Brain pericyte (primary cell): Measurements from ENCODE around the gene ACYP2.
"Not testable (repeated sequence)": the region's sequence is repeated elsewhere in the genome, so short reads cannot be mapped to it uniquely, and the experiment has no call there.

Source experiments
- DNase-seq: peaks from one replicate; pipeline ENCODE4 v3.0.0-alpha.2; 2012; ENCODE audit warnings: low read depth, low spot score

Gene ACYP2

DNA sequence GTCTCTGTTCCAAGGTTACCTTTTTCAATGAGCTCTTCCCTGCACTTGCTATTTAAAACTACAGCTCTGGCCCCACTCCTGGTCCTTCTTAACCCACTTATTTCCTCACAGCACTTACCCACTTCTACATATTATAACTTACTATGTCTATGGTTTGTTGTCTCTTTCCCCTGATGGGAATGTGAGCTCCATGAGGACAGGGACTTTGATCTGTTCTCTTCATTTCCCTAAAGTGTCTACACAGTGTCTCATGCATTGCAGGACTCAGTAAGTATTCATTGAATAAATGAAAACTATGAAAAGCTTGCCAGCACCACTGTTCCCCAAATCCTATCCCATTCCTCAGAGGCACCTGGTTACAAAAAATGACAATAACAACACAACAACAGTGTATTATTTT lies 18.3 kb upstream of the ACYP2 start:
- DNase-seq, result no peak

DNA sequence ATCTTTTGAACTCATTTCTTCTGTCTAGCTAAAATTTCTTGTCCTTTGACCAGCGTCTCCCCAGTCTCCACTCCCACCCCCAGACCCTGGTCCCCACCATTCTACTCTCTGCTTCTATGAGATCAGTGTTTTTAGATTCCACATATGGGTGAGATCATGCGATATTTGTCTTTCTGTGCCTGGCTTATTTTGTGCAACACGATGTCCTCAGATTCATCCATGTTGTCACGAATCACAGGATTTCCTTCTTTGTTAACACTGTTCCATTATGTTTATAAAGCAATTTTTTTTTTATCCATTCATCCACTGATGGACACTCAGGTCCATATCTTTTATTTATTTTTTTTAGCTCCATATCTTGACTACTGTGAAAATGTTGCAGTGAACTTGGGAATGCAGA lies 16.0 kb upstream of the ACYP2 start:
- DNase-seq, result no peak

DNA sequence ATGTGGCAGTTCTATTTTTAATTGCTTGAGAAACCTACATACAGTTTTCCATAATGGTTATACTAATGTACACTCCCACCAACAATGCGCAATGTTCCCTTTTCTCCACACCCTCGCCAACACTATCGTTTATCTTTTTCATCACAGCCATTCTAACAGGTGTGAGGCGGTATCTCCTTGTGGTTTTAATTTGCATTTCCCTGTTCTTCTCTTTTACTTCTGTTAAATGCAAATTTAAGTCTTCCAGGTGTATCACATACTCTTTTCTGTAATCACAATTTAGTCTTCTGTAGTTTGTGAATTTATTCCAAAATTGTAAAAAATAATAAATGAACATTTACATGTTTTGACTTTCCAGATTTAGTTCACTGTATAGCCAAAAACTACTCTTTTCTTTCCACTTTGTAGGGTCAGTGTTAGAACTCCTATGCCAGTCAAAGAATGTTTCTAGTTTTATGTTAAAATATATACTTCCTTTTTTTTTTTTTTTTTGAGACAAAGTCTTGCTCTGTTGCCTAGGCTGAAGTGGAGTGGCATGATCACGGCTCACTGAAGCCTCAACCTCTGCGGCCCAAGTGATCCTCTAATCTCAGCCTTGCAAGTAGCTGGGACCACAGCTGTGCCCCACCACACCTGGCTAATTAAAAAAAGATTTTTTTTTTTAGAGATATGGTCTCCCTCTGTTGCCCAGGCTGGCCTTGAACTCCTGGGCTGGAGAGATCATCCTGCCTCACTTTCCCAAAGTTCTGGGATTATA lies 15.4 kb upstream of the ACYP2 start:
- no peak for DNase-seq

DNA sequence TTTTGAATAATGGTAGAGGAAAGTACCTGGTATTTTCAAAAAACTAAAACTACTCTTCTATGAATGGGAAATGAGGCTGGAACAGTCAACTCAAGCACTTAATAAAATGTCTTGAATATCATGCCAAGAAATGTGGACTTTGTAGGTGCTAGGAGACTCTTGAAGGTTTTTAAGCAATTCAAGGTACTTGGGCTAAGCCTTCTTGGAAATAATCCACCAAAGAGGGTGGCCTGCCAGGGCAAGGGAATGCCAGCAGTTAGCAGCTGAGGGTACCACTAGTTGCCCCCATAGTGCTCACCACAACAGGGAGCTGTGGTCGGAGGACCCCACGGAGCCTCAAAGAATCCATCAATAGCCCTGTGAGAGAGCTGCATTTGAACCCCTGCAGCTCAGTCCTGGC lies 14.6 kb upstream of the ACYP2 start:
- DNase-seq, result no peak

DNA sequence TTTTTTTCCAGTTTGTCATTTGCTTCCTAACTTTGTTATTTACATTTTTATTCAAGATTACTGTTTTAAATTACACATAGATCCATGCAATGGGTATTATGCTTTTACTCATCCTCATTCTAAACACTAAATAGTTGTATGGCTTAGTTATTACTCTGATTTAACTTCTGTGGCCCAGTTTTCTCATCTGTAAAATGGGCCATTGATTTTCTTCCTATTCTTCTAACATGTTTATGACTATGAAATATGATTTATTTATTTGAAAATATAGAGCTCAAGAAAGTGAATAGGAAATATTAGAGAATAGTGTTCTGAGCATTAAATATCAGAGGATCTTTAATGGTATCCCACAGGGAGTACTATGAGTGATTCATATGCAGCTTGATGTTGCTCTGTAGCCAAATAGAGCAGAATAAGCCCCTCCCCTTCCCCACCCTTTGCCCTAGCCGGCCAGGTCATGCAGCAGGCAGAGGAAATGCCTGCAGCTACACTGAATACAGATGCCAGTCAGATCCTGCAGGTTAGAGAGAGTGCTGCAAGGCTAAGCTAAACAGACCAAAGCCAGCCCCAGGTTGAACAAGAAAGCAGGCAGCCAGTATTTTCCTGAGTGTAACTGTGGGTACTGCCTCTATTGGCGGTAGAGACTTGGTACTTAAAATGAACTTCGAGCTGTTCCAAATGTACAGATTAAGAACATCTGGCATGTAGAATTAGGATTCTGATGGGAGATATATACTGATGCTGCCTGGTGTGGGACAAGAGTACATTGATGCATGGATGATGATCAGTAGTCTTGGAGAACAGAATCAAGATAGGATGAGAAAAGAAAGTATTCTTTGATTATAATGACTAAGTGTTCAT lies 11.7 kb upstream of the ACYP2 start:
- peak; percentile 47 for DNase-seq

DNA sequence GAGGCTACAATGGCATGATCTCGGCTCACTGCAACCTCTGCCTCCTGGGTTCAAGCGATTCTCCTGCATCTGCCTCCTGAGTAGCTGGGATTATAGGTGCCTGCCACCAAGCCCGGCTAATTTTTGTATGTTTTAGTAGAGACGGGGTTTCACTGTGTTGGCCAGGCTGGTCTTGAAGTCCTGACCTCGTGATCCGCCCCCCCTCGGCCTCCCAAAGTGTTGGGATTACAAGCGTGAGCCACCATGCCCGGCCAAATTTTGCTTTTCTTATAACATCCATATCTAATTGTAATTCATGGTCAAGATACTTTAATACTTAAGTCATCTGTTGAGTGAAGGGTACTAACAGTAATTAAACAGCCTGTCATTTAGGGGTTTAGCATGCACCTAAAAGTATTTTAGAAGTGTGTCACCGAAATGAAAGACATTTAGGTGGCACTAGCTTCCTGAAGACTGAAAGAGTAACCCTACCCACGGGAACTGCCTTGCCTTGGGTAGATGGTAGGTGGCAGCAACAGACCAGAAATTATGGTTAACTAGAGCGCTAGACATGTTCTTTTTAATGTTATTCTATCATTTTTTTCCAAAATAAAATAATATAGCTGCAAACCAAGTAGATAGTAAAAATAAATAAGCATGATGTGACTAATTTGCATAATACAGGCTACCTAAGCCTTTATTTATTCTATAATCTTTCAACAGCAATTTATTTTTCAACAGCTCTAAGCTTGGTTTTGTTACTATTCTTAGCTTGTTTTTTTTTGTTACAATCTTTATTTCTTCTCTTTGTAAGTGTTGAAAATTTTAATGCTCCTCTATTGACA lies 8.6 kb upstream of the ACYP2 start:
- no peak for DNase-seq

DNA sequence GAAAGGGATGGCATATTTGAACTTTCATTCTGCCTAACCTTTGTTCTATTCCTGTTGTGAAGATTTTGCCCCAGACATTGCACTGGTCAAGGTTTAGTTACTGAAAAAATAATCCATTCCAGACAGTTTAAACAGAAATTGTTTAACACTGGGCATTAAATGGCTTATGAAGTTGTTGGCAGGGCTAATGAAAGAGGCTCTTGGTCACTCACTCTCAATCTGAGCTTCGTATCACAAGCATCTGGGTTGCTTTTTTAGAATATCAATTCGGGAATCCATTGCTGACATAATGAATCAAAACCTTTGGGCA lies 8.0 kb upstream of the ACYP2 start:
- DNase-seq, result no peak

DNA sequence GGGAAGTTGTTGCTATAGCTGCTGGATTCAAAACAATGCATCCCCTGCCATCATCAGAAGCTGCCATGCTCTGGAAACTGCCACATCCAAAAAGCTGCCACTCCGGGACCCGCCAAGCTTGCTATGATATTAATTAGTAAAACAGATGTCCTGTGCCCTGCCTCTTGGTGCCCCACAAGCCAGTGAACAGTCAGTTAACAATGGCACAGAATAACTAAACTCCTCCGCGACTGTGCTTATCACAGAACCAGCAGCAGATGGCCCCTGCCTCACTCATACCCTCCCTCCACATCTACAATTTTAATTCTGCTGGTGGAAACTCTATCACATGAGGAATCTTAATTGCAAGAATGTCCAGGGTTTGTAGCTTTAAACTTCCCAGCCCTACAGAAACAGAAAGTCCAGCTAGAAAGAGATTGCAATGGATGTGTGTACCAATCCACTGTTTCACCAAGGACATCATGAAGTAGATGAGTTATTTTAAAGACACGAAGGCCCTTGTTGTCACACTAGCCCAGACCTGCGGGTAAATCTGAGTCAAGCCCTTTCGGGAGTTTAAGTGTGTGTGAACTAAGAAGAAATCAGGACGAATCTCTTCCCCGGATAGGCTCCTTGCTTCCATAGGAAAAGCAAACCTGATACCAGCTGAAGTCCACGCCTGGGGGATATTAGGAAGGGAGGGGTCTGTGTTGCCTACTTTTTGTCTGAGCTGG lies 7.4 kb upstream of the ACYP2 start:
- no peak for DNase-seq

DNA sequence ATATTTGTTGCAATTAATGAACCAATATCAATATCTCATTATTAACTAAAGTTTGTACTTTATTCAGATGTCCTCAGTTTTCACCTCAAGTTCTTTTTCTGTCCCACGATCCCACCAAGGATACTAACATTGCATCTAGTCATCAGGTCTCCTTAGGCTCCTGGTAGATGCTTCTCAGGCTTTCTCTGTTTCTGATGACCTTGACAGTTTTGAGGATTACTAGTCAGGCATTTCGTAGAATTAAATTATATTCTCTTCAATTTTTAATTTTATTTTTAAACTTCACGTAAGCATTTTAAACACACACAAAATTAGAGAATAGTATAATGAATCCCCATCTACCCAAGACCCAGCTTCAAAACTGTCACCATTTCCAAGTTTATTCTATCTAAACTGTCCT lies 5.6 kb upstream of the ACYP2 start:
- no peak for DNase-seq

DNA sequence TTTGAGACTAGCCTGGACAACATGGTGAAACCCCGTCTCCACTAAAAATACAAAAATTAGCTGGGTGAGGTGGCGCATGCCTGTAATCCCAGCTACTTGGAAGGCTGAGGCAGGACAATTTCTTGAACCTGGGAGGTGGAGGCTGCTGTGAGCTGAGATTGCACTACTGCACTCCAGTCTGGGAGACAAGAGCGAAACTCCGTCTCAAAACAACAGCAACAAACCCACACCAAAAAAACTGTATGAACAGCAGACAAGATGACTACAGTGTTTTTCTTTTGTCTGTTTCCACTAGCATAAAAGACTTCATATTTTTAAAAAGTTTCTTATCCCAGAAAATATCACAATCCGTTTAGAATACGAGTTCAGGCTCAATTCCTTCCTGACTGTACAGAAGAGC lies 936 bp upstream of the ACYP2 start:
- not testable (repeated sequence) for DNase-seq

DNA sequence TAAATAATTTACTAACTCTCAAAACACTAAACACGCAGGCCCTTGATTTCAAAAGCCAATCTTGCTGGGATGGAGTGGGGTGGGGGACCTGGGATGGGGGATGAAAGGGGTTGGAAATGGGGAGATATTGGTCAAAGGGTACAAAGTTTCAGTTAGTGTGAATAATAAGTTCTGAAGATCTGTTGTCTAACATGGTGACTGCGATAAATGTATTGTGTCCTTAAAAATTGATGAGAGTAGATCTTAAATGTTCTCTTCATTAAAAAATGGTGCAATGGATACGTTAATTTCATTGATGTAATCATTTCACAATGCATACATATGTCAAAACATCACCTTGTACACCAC lies 505 bp upstream of the ACYP2 start:
- DNase-seq, result no peak

DNA sequence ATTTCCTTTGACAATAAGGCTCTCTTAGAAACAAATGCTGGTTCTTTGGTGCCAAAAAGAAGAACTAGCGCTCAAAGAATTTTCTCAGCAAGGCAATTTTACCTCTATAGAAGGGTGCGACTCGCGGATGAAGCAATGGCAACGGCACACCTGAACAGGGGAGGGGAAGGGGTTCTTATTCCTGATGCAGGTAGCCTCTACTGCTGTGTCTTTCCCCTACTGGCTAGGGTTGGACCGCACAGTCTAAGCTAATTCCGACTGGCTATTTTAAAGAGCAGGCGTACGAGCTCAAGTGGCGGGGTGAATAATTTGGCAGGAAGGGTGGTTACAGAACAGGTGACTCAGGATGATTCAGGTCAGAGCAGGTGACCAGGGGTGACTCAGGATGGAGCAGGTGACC lies 1.2 kb downstream of the ACYP2 start:
- DNase-seq, result not testable (repeated sequence)

DNA sequence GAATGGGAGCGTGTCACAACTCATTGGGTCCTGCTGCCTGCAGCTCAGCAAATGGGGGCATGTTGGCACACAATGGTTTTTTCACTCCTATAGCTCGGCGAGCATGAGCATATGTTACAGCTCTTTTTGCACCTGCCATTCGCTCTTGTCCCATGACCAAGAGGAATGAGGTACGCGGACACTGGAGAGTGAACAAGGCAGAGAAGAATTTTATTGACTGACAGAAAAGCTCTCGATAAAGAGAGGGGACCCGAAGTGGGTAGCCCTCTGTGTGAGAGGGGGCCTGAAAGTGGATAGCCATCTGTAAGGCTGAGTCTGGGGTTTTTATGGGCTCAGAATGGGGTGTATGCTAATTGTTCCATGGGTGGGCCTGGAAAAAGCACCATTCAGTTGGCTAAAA lies 5.5 kb downstream of the ACYP2 start:
- no peak for DNase-seq

DNA sequence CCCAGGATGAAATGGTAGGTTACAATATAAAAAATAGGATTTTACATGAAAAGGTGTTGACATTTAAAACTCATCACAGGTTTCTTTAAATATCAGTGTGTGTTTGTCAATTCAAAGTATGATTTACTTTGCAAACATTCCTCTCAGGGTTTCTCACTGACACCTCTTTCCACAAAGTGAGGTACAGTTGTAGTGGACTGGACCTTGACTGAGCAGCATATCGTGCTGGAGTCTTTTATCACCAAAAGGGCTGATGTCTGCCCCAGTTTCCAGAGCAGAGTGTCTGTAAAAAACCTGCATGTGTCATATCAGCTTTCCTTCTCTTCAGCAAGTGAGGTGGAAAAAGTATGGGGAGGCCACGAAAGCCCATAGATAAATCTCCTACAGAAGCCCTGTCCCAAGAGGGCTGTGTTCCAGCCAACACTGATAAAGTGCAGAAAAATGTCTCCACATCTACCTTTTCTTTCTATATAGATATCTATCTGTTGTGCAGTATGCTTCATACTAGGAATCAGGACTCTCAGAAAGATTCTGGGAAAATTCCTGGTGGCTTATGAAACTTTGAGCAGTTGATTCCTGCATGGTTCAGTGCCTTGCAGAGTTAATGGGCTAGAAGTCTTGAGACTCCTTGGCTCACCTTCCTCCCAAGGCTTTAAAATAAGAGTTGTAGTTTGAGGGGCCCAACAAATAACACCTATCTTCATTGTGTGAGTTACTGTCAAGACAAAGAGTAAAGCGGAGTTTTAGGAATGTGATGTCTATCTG lies 6.9 kb downstream of the ACYP2 start:
- DNase-seq, result no peak

DNA sequence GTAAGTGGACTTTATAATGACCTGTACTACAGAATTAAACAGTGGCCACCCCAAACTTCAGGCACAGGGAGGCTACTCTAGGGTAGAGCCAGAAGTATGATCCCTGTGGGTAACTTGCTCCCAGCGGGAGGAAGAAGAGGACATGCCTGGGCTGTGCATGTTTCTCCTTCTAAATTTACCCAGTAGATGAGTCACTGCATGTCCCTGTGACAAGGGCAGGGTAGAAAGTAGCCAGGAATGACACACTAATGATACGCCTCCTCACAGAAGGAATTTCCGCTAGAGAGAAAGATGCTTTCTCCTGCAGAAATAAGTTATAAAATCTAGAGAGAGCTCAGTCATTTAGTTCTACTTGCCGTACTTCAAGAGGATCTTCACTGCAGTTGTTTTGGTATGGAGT lies 7.5 kb downstream of the ACYP2 start:
- no peak for DNase-seq

DNA sequence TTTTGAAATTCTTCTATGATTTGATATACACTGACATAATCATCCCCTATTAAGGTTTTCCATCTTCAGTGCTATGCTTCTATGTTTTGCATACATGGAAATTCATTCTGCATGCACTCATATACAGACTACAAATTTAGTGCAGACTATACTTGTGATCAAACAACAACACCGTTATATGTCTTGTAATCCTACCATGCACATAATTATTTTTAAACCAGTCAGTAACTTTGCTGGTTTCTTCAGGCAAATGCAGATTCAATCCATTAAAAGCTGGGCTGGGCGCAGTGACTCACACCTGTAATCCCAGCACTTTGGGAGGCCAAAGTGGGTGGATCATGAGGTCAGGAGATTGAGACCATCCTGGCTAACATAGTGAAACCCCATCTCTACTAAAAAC lies 11.8 kb downstream of the ACYP2 start:
- not testable (repeated sequence) for DNase-seq

DNA sequence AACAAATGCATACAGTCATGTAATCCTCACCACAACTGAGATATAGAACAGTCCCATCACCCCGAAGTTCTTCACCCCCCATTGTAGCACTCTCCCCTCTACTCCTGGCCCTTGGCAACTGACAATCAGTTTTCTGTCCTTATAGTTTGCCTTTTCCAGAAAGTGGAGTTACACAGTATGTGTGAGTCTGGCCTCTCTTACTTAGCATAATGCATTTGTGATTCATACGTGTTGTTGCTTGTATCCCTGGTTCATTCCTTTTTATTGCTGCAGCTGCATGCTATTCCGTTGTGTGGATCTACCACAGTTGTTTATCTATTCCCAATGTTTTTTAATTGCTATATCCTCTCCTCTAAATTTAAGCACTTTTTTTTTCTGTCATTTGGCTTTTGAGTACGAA lies 17.6 kb downstream of the ACYP2 start:
- DNase-seq, result no peak

DNA sequence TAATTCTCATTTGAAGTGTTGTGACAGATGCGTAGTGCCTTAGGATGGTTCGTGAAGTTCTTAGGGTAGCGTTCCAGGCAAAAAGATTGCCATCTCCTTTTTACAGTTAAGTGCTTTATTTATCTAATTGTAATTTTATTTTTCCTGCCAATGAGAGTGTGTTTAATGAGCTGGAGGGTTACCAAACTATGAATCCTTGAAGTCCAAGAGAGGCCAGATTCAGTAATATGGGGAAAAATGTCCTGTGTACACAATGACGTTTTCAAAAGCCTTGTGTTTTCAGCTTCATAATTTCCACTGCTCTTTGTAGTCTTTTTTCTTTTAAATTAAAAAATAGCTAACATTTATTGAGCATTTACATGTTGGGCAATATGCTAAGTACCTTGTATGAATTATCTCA lies 23.8 kb downstream of the ACYP2 start:
- no peak for DNase-seq

DNA sequence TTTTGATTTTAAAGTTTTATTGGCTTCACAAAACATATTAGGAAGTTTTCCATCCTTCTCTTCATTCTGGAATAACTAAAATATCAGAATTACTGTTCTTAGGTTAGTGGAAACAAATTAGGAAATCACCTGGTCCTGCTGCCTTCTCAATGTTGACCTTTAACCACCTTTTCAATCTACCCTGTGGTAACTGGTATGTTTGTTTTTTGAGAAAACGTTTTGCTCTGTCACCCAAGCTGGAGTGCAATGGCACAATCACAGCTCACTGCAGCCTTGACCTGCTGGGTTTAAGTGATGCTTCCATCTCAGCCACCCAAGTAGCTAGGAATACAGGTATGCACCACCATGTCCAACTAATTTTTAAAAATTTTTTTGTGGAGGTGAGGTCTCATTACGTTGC lies 28.4 kb downstream of the ACYP2 start:
- no peak for DNase-seq

DNA sequence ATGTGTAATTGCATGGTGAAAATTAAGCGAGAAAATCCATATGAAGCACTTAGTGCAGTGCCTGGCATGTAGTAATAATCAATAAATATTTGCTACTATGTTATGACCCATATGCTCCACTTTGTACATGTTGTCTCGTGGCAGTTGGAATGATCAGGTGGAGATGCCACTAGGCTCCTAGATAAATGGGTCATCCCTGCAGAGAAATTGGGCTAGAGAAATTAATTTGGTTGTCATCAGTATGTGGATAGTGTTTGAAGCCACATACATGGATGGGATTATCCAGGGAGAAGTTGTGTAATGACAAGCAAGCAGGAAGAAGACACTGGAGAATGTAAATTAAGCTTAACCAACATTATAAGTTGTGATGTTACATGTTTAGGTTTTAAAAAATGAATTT lies 33.0 kb downstream of the ACYP2 start:
- no peak for DNase-seq
